HEK293 (cell line): ENCODE data around the gene DLG2.

Experiments used
- CTCF ChIA-PET: fragments of 350-600 bp; formaldehyde crosslinking; extraction: SDS; loops from one replicate; lab custom pipeline; 2021; ENCODE audit warnings: antibody characterized with exemption; lab: Yijun Ruan, JAX
- POLR2A ChIA-PET: fragments of 300-600 bp; formaldehyde crosslinking; extraction: SDS; loops from one replicate; lab custom pipeline; 2020; ENCODE audit warnings: antibody characterized with exemption, inconsistent platforms; lab: Yijun Ruan, JAX
- H3K27ac ChIP-seq: fragments of 200-500 bp; sonication (Bioruptor generic); 2 replicates; pipeline ENCODE4 v1.5.1; 2014; ENCODE audit warnings: low read depth, low read length, control low read depth, inconsistent platforms; ENCODE audit errors: extremely low read depth
- H3K36me3 ChIP-seq, 2 experiments: fragments of 200-500 bp in 1 of 2; sonication (Bioruptor generic) in 1 of 2; 1 replicate in 1 of 2; 2 replicates in 1 of 2; pipeline ENCODE4 v1.5.1; 2014 to 2017; ENCODE audit warnings: inconsistent platforms in 2 of 2, low read length in 2 of 2; ENCODE audit not compliant: control insufficient read depth in 2 of 2, insufficient read depth in 1 of 2
- H3K4me1 ChIP-seq: fragments of 200-500 bp; sonication (Bioruptor generic); 2 replicates; pipeline ENCODE4 v1.5.1; 2014; ENCODE audit warnings: mild to moderate bottlenecking, low read length, inconsistent platforms; ENCODE audit not compliant: control insufficient read depth, insufficient read depth
- H3K4me3 ChIP-seq: 2 replicates; pipeline ENCODE4 v1.5.1; 2011; ENCODE audit warnings: low read depth, mild to moderate bottlenecking, control low read depth, low read length, moderate library complexity
- H3K9me3 ChIP-seq: fragments of 200-500 bp; sonication (Bioruptor generic); 2 replicates; pipeline ENCODE4 v1.5.1; 2014; ENCODE audit warnings: low read depth, low read length, inconsistent platforms; ENCODE audit not compliant: control insufficient read depth, insufficient read depth
- OVOL3 ChIP-seq: fragments of 450-650 bp; formaldehyde crosslinking; IDR thresholded peaks from 2 replicates; pipeline ENCODE4 v1.5.1; 2016; ENCODE audit warnings: missing biosample characterization, missing genetic modification characterization
- REPIN1 ChIP-seq: fragments of 450-650 bp; formaldehyde crosslinking; IDR thresholded peaks from 2 replicates; pipeline ENCODE4 v1.5.1; 2017; ENCODE audit warnings: missing biosample characterization, missing genetic modification characterization, low read depth
- SCRT2 ChIP-seq: fragments of 450-650 bp; formaldehyde crosslinking; IDR thresholded peaks from 2 replicates; pipeline ENCODE4 v1.5.1; 2016; ENCODE audit warnings: missing biosample characterization, missing genetic modification characterization
- ZFP37 ChIP-seq: fragments of 450-650 bp; formaldehyde crosslinking; IDR thresholded peaks from 2 replicates; pipeline ENCODE4 v1.5.1; 2016; ENCODE audit warnings: missing biosample characterization, missing genetic modification characterization
- ZNF169 ChIP-seq: fragments of 450-650 bp; formaldehyde crosslinking; IDR thresholded peaks from 2 replicates; pipeline ENCODE4 v1.5.1; 2016; ENCODE audit warnings: missing biosample characterization, missing genetic modification characterization
- ZNF2 ChIP-seq: fragments of 450-650 bp; formaldehyde crosslinking; IDR thresholded peaks from 2 replicates; pipeline ENCODE4 v1.5.1; 2016; ENCODE audit warnings: missing biosample characterization, missing genetic modification characterization
- ZNF202 ChIP-seq: fragments of 450-650 bp; formaldehyde crosslinking; IDR thresholded peaks from 2 replicates; pipeline ENCODE4 v1.5.1; 2016; ENCODE audit warnings: missing biosample characterization, missing genetic modification characterization, borderline replicate concordance
- ZNF211 ChIP-seq: fragments of 450-650 bp; formaldehyde crosslinking; IDR thresholded peaks from 2 replicates; pipeline ENCODE4 v1.5.1; 2016; ENCODE audit warnings: low read depth, missing biosample characterization, missing genetic modification characterization
- ZNF239 ChIP-seq: fragments of 450-650 bp; formaldehyde crosslinking; IDR thresholded peaks from 2 replicates; pipeline ENCODE4 v1.5.1; 2016; ENCODE audit warnings: missing biosample characterization, missing genetic modification characterization
- ZNF248 ChIP-seq: fragments of 450-650 bp; formaldehyde crosslinking; IDR thresholded peaks from 2 replicates; pipeline ENCODE4 v1.5.1; 2017; ENCODE audit warnings: missing biosample characterization, missing genetic modification characterization
- ZNF350 ChIP-seq: fragments of 450-650 bp; formaldehyde crosslinking; IDR thresholded peaks from 2 replicates; pipeline ENCODE4 v1.5.0; 2017; ENCODE audit warnings: missing biosample characterization, mild to moderate bottlenecking, missing genetic modification characterization
- ZNF433 ChIP-seq: fragments of 450-650 bp; formaldehyde crosslinking; IDR thresholded peaks from 2 replicates; pipeline ENCODE4 v1.5.1; 2016; ENCODE audit warnings: missing biosample characterization, missing genetic modification characterization, low read depth
- ZNF596 ChIP-seq: fragments of 450-650 bp; IDR thresholded peaks from 2 replicates; pipeline ENCODE4 v1.5.0; 2018; ENCODE audit warnings: missing biosample characterization, mild to moderate bottlenecking, missing genetic modification characterization, moderate library complexity
- ZNF610 ChIP-seq: fragments of 450-650 bp; formaldehyde crosslinking; IDR thresholded peaks from 2 replicates; pipeline ENCODE4 v1.5.1; 2016; ENCODE audit warnings: missing biosample characterization, missing genetic modification characterization, borderline replicate concordance
- ZNF768 ChIP-seq: fragments of 450-650 bp; formaldehyde crosslinking; IDR thresholded peaks from 2 replicates; pipeline ENCODE4 v1.5.1; 2018; ENCODE audit warnings: missing biosample characterization, mild to moderate bottlenecking, missing genetic modification characterization
- ZSCAN30 ChIP-seq: fragments of 450-650 bp; IDR thresholded peaks from 2 replicates; pipeline ENCODE4 v1.5.1; 2018; ENCODE audit warnings: missing biosample characterization, mild to moderate bottlenecking, missing genetic modification characterization, moderate library complexity
- TF ChIP-seq, protein P1 (sequence below): fragments of 450-650 bp; formaldehyde crosslinking; conservative IDR thresholded peaks from 2 replicates; pipeline ENCODE4 v1.5.1; 2016; ENCODE audit warnings: low read depth, missing biosample characterization, missing genetic modification characterization
- TF ChIP-seq, protein P2 (sequence below): fragments of 450-650 bp; formaldehyde crosslinking; IDR thresholded peaks from 2 replicates; pipeline ENCODE4 v1.5.1; 2017; ENCODE audit warnings: missing biosample characterization, missing genetic modification characterization
- TF ChIP-seq, protein P3 (sequence below): fragments of 450-650 bp; formaldehyde crosslinking; IDR thresholded peaks from 2 replicates; pipeline ENCODE4 v1.5.1; 2016; ENCODE audit warnings: missing biosample characterization, missing genetic modification characterization
- TF ChIP-seq, protein P4 (sequence below): fragments of 450-650 bp; formaldehyde crosslinking; IDR thresholded peaks from 2 replicates; pipeline ENCODE4 v1.5.0; 2017; ENCODE audit warnings: missing biosample characterization, missing genetic modification characterization, borderline replicate concordance
- TF ChIP-seq, protein P5 (sequence below): fragments of 450-650 bp; formaldehyde crosslinking; IDR thresholded peaks from 2 replicates; pipeline ENCODE4 v1.5.1; 2016; ENCODE audit warnings: missing biosample characterization, missing genetic modification characterization

The DLG2 gene

DNA sequence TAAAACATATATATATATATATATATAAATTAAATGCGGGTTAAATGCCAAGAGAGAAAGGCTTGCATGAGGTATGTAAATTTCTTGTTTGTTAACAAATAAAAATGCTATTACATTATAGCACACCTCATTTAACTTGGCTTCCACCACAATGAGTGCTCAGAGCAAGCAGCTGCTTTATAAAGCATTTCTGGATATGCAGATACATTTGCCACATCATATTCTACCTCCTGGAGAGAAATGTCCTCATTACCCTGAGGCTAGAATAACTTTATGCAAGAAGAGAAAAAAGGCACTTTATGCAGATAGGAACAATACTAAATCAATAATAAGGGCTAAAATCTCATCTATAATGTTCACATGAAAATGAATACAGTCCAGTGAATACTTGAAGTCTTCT lies 2159.3 kb downstream of the DLG2 start (continued):
- TF ChIP-seq, protein P1, sequence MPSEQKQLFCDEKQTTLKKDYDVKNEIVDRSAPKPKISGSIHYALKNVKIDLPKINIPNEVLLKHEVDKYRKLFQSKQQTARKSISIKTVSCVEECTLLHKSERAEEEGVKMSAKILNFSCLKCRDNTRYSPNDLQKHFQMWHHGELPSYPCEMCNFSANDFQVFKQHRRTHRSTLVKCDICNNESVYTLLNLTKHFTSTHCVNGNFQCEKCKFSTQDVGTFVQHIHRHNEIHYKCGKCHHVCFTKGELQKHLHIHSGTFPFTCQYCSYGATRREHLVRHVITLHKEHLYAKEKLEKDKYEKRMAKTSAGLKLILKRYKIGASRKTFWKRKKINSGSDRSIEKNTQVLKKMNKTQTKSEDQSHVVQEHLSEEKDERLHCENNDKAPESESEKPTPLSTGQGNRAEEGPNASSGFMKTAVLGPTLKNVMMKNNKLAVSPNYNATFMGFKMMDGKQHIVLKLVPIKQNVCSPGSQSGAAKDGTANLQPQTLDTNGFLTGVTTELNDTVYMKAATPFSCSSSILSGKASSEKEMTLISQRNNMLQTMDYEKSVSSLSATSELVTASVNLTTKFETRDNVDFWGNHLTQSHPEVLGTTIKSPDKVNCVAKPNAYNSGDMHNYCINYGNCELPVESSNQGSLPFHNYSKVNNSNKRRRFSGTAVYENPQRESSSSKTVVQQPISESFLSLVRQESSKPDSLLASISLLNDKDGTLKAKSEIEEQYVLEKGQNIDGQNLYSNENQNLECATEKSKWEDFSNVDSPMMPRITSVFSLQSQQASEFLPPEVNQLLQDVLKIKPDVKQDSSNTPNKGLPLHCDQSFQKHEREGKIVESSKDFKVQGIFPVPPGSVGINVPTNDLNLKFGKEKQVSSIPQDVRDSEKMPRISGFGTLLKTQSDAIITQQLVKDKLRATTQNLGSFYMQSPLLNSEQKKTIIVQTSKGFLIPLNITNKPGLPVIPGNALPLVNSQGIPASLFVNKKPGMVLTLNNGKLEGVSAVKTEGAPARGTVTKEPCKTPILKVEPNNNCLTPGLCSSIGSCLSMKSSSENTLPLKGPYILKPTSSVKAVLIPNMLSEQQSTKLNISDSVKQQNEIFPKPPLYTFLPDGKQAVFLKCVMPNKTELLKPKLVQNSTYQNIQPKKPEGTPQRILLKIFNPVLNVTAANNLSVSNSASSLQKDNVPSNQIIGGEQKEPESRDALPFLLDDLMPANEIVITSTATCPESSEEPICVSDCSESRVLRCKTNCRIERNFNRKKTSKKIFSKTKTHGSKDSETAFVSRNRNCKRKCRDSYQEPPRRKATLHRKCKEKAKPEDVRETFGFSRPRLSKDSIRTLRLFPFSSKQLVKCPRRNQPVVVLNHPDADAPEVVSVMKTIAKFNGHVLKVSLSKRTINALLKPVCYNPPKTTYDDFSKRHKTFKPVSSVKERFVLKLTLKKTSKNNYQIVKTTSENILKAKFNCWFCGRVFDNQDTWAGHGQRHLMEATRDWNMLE (tag by site-specific recombination) = no peak
- TF ChIP-seq REPIN1 (tag by site-specific recombination) = no peak
- TF ChIP-seq, protein P2, sequence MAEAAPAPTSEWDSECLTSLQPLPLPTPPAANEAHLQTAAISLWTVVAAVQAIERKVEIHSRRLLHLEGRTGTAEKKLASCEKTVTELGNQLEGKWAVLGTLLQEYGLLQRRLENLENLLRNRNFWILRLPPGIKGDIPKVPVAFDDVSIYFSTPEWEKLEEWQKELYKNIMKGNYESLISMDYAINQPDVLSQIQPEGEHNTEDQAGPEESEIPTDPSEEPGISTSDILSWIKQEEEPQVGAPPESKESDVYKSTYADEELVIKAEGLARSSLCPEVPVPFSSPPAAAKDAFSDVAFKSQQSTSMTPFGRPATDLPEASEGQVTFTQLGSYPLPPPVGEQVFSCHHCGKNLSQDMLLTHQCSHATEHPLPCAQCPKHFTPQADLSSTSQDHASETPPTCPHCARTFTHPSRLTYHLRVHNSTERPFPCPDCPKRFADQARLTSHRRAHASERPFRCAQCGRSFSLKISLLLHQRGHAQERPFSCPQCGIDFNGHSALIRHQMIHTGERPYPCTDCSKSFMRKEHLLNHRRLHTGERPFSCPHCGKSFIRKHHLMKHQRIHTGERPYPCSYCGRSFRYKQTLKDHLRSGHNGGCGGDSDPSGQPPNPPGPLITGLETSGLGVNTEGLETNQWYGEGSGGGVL (tag by site-specific recombination) = no peak
- no peak for TF ChIP-seq ZNF169 (tag by site-specific recombination)
- TF ChIP-seq ZNF596 (tag by site-specific recombination) = no peak

DNA sequence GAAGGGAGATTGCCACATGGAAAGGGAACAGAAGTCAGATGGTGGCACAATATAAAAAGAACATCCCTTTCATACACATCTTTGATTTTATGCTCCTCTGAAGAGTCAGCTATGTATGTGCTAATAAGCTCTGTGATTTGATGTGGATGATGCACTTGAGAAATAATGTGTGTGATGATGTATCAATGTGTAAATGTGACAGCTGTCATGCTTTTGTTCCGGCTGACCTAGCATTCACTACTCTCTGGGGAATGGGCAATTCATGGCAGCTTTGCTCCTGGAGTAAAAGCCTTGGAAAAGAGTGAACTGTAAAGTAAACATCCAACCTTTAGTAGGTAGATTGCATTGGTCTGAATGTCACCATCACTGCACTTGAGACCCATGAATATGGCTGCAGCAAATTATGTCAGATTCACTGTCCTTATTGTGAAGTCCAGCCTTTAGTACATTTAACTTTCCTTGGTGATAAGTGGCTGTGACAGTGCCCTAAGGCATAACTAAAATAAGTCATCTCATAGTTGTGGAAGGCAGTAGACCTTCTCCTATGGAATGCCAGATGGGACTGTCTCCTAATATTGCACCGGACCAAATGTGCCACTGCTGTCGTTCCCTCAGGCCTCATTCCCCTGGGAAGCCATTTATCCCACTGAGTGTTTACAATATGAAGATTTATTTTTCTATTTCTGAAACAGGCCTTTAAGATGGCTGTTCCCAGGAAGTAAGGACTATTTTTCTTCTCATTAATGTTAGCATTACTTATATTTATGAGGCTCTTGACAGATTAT lies 2162.8 kb downstream of the DLG2 start:
- Histone ChIP-seq H3K4me1 (no peaks in the 10 kb centered on the region), H3K36me3 (no peaks in the 10 kb centered on the region), H3K9me3 (no peaks in the 10 kb centered on the region), H3K4me3 (no peak overlapping the region), H3K27ac (no peak overlapping the region)
- ChIA-PET CTCF (no interaction called here), POLR2A (no interaction called here)
- TF ChIP-seq ZNF433 (no peak), ZNF350 (tag by site-specific recombination) (no peak)
- TF ChIP-seq, protein P3, sequence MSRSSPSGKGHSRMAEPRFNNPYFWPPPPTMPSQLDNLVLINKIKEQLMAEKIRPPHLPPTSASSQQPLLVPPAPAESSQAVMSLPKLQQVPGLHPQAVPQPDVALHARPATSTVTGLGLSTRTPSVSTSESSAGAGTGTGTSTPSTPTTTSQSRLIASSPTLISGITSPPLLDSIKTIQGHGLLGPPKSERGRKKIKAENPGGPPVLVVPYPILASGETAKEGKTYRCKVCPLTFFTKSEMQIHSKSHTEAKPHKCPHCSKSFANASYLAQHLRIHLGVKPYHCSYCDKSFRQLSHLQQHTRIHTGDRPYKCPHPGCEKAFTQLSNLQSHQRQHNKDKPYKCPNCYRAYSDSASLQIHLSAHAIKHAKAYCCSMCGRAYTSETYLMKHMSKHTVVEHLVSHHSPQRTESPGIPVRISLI (tag by site-specific recombination) = no peak
- TF ChIP-seq, all 188 proteins: peak for 0

DNA sequence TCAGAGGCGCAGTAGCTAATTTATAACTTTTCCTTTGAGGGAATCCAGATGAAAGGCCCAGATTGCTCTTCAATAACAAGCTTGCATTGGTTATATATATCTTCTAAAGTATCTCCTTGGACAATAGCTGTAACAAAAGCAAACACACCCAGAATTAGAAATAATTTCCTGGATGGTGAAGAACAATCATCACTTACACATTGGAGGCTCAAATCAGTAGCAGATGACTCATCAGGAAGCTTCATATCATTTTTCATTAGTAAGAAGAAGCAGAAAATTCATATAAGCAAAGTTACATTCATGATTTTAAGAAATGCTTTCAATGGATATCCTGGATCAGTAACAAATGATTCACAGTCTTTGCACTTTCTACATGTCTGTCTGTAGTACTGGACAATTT lies 2167.3 kb downstream of the DLG2 start:
- Histone ChIP-seq H3K4me1 (no peaks in the 10 kb centered on the region), H3K9me3 (no peaks in the 10 kb centered on the region), H3K36me3 (no peaks in the 10 kb centered on the region), H3K27ac (no peak overlapping the region), H3K4me3 (no peak overlapping the region)
- ChIA-PET CTCF (interaction anchor here (1.0 kb wide), 1 partner anchor 360 kb away, joined by 3 read pairs; no protein-coding TSS in a partner anchor), POLR2A (no interaction called here)
- TF ChIP-seq, protein P4, sequence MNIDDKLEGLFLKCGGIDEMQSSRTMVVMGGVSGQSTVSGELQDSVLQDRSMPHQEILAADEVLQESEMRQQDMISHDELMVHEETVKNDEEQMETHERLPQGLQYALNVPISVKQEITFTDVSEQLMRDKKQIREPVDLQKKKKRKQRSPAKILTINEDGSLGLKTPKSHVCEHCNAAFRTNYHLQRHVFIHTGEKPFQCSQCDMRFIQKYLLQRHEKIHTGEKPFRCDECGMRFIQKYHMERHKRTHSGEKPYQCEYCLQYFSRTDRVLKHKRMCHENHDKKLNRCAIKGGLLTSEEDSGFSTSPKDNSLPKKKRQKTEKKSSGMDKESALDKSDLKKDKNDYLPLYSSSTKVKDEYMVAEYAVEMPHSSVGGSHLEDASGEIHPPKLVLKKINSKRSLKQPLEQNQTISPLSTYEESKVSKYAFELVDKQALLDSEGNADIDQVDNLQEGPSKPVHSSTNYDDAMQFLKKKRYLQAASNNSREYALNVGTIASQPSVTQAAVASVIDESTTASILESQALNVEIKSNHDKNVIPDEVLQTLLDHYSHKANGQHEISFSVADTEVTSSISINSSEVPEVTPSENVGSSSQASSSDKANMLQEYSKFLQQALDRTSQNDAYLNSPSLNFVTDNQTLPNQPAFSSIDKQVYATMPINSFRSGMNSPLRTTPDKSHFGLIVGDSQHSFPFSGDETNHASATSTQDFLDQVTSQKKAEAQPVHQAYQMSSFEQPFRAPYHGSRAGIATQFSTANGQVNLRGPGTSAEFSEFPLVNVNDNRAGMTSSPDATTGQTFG (tag by site-specific recombination) = no peak
- TF ChIP-seq ZNF248 (tag by site-specific recombination) (no peak), ZFP37 (tag by site-specific recombination) (no peak), ZNF610 (no peak), SCRT2 (tag by site-specific recombination) (no peak), ZSCAN30 (tag by site-specific recombination) (no peak), ZNF239 (tag by site-specific recombination) (no peak), OVOL3 (no peak), ZNF768 (tag by site-specific recombination) (no peak), ZNF2 (no peak), ZNF202 (tag by site-specific recombination) (no peak), ZNF211 (no peak)
- TF ChIP-seq, protein P5, sequence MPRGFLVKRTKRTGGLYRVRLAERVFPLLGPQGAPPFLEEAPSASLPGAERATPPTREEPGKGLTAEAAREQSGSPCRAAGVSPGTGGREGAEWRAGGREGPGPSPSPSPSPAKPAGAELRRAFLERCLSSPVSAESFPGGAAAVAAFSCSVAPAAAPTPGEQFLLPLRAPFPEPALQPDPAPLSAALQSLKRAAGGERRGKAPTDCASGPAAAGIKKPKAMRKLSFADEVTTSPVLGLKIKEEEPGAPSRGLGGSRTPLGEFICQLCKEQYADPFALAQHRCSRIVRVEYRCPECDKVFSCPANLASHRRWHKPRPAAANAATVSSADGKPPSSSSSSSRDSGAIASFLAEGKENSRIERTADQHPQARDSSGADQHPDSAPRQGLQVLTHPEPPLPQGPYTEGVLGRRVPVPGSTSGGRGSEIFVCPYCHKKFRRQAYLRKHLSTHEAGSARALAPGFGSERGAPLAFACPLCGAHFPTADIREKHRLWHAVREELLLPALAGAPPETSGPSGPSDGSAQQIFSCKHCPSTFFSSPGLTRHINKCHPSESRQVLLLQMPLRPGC (tag by site-specific recombination) = no peak
